Muscle of leg (tissue), 11 donors: ENCODE results near the gene RPH3AL. TPM values are rescaled to one million over a fixed set of nuclear protein-coding genes. Genes with fewer than 3 reads are reported as not detected.
"Not testable (repeated sequence)": the region's sequence is repeated elsewhere in the genome, so short reads cannot be mapped to it uniquely, and the experiment has no call there.

ENCODE experiments used
- DNase-seq: peaks from one replicate; pipeline ENCODE4 v3.0.0; 2013
- H3K27ac ChIP-seq: one replicate; pipeline ENCODE4 v1.5.1; 2013; ENCODE audit warnings: mild to moderate bottlenecking, low read length, control low read depth
- H3K27me3 ChIP-seq: one replicate; pipeline ENCODE4 v1.6.1; 2013; ENCODE audit warnings: low read length; ENCODE audit not compliant: control insufficient read depth, insufficient read depth
- H3K36me3 ChIP-seq: one replicate; pipeline ENCODE4 v1.6.1; 2013; ENCODE audit warnings: low read length; ENCODE audit not compliant: control insufficient read depth, insufficient read depth
- H3K4me1 ChIP-seq: one replicate; pipeline ENCODE4 v1.6.1; 2013; ENCODE audit warnings: low read length; ENCODE audit not compliant: control insufficient read depth, insufficient read depth
- H3K4me3 ChIP-seq: one replicate; pipeline ENCODE4 v1.5.1; 2013; ENCODE audit warnings: low read length, control low read depth
- H3K9me3 ChIP-seq: replicated peaks from 2 replicates; pipeline ENCODE4 v1.6.1; 2013; ENCODE audit warnings: low read depth, low read length; ENCODE audit not compliant: control insufficient read depth
- WGBS: methylation state at CpG from one replicate; pipeline ENCODE4 v1.1.5; 2013; ENCODE audit warnings: missing lambda C conversion rate; ENCODE audit not compliant: insufficient coverage; 5-methylcytosine and 5-hydroxymethylcytosine counted together
- polyA plus RNA-seq, 8 donors: library from polyadenylated mRNA; unstranded; fragments of 120-200 nt; gene quantifications; one replicate each; pipeline versions ENCODE4 v1.2.1 to v1.2.3, GENCODE V29; 2013; ENCODE audit warnings: inconsistent platforms in 1 of 8, low replicate concordance in 1 of 8; ENCODE audit not compliant: insufficient read length in 8 of 8, insufficient read depth in 1 of 8
- total RNA-seq: library from RNA; stranded (reverse); fragments of 120-200 nt; gene quantifications from one replicate; pipeline ENCODE4 v1.2.4, GENCODE V29; 2013

Gene RPH3AL
- total and polyA plus RNA-seq, 9 donors: 3.0 to 6.1 (median 4.8) TPM

DNA sequence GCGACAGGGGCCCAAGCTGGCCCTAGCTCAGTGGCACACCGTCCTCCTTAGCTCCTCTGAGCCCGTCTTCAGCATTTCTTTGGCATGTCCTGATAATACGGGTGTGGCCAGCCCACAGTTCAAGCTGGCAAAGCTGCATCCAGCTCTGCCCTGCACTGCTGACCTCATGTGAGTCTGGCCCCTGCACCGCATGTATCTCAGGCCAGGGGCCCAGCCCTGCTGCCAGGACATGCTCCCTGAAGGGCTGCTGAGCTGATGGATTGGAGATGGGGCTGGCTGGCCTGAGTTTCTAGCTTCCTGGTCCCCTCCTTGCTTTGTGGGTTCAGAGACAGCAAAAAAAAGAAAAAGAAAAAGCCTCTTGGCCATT is 173.6 kb downstream of the RPH3AL start:
- Histone ChIP-seq H3K4me1 (peaks cover 34% of the 10 kb centered on the region), H3K27ac (no peak overlapping the region), H3K36me3 (no peaks in the 10 kb centered on the region), H3K4me3 (no peak overlapping the region), H3K9me3 (no peaks in the 10 kb centered on the region), H3K27me3 (peaks cover 53% of the 10 kb centered on the region)
- no peak for DNase-seq
- 78% methylated on average over 5 of the region's 5 CpGs for WGBS

DNA sequence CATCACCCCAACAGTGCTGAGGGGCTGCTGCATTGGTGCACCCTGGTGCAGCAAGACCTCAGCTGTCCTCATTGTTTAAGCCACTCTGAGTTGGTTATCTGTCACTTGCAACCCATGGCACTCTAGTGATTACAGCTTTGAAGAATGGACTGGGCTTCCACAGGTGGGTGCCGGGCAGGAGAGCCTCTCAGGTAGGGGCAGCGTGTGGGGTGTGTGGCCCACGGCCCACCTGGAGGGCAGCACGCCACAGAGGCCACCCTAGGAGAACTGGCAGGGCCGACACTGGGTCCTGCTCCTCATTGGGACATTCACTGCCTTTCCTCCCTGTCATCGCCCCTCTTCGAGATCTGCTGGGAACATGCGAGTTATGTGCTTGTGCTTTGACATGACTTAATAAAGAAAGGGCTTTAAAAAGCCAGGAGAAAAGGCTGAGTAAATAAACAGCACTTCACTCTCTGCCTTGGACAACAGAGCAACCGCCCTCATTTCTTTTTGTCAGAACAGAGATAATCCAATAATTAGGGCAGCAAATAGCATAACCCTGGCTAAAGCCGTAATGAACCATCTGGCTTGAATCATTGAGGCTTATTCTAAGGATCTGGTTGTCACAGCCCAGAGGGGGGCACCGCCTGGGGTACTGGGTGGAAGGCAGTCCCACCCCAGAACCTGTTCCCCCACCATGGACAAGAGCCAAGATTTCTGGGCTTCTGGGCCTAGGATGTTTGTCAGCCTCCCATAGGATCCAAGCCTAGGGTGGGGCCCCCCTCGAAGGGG is 174.1 kb downstream of the RPH3AL start:
- DNase-seq: no peak
- no peaks in the 10 kb centered on the region for H3K9me3 ChIP-seq
- H3K27ac ChIP-seq: no peak overlapping the region
- H3K4me1 ChIP-seq: peaks cover 34% of the 10 kb centered on the region
- H3K4me3 ChIP-seq: no peak overlapping the region
- peaks cover 47% of the 10 kb centered on the region for H3K27me3 ChIP-seq
- 61% methylated on average over 9 of the region's 12 CpGs for WGBS
- no peaks in the 10 kb centered on the region for H3K36me3 ChIP-seq

DNA sequence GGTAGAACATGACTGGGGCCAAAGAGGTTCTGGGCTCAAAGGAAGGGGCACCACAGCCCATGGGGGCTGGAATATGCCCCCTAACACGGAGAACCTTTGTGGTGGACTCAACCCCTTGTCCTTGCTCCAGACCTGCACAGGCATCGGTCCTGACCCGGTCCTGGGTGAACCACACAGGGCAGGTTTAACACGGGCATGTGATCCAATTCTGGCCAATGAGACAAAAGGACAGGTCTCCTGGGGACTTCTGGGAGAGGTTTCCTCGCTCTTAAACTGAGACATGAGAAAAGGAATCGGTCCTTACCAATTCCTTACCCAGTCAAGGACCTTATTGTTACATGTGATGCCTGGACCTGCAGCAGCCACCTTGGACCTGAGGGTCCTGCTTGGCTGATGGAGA is 174.8 kb downstream of the RPH3AL start:
- Histone ChIP-seq H3K27ac (no peak overlapping the region), H3K36me3 (no peaks in the 10 kb centered on the region), H3K9me3 (no peaks in the 10 kb centered on the region), H3K4me1 (peaks cover 34% of the 10 kb centered on the region), H3K27me3 (peaks cover 46% of the 10 kb centered on the region), H3K4me3 (no peak overlapping the region)
- no peak for DNase-seq
- WGBS: 80% methylated on average over 1 of the region's 6 CpGs

DNA sequence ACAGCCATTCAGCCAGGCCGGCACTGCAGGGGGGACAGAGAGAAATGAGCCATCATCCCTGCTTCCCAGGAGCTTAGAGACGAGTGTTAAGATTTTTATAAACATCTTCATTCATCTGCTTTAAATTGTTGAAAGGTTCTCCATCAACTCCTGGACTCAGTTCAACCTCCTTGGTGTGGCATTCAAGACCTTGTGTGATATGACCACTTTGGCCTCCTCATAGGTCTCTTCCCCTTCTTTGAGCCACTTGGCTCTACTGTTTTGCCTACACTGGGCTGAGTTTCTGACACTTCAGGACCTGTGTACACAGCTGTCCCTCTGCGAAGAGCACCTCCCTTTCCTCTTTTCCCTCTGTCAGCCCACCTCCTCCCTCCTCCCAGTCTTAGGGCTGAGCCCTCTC is 175.5 kb downstream of the RPH3AL start:
- Histone ChIP-seq H3K4me1 (peaks cover 29% of the 10 kb centered on the region), H3K9me3 (no peaks in the 10 kb centered on the region), H3K4me3 (no peak overlapping the region), H3K36me3 (no peaks in the 10 kb centered on the region), H3K27ac (no peak overlapping the region), H3K27me3 (peaks cover 40% of the 10 kb centered on the region)
- DNase-seq: no peak
- WGBS: 67% methylated on average over 1 of the region's 3 CpGs

DNA sequence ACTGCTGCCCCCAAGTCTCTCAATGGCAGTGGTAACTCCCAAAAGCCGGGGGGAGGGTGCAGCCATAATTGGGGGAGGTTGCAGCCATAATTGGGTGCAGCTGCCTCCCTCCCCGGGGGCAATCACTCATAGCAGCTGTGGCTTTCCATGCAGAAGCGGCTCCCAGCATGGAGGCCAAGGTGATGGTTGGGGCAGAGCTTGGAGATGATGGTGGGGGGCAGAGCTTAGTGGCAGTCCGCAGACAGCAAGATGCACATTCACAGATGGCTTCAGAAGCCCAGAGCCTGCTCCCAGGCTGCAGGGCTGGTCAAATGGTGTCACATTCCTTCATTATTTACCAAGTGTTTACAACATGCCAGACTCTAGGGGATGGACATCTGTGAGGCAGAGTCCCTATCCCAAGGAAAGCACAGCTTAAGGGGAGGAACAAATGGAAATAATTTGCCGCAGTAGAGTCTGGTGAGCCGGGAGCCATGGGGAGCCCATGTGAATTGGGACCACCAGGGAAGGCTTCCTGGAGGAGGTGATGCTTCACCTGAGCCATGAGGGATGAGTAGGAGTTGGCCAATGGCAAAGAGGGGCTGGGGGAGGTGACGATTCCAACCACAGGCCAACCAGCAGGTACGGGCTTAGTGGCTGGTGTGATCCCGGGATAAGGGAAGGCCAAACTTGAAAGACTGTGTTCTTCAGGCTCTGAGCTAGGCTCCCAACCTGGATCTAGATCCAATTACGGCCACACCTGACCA is 179.3 kb downstream of the RPH3AL start:
- Histone ChIP-seq H3K4me1 (peaks cover 7% of the 10 kb centered on the region), H3K36me3 (no peaks in the 10 kb centered on the region), H3K9me3 (no peaks in the 10 kb centered on the region), H3K4me3 (no peak overlapping the region), H3K27ac (no peak overlapping the region), H3K27me3 (peaks cover 15% of the 10 kb centered on the region)
- DNase-seq: peak; percentile 51
- 50% methylated on average over 7 of the region's 10 CpGs for WGBS

DNA sequence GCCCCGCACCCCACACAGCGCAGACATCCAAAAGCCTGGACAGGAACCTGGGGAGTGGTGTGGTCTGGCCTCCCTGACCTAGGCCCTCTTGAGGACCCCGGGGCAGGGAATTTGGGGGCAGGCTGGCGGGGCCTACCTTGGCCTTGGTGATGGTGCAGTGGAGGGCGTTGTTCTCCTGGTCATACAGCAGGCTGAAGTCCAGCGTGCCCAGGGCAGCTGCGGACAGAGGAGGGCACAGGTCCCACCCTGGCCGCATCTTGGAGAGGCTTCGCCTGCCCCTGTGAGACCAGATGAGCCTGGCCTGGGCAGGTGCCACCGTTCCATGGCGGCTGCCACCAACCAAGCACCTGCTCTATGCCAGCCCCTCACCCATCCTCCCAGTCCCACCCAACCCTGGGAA is 180.2 kb downstream of the RPH3AL start:
- H3K9me3 ChIP-seq: no peaks in the 10 kb centered on the region
- H3K4me3 ChIP-seq: no peak overlapping the region
- peaks cover 5% of the 10 kb centered on the region for H3K27me3 ChIP-seq
- H3K36me3 ChIP-seq: no peaks in the 10 kb centered on the region
- no peak overlapping the region for H3K27ac ChIP-seq
- H3K4me1 ChIP-seq: peaks cover 7% of the 10 kb centered on the region
- WGBS: 85% methylated on average over 9 of the region's 11 CpGs
- DNase-seq: no peak

DNA sequence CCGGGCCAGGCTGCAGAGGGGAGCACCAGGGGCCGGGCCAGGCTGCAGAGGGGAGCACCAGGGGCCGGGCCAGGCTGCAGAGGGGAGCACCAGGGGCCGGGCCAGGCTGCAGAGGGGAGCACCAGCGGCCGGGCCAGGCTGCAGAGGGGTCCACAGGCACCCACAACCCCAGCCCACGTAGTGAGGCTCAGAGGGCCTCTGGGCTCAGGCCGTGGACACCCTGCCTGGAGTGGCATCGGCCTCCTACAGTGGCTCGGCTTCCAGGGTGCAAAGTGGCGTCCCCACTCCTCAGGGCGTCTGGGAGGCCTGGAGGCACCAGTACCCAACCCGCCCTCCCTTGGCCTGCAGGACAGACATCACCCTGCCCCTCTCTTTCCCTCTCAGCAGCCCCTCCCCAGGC is 180.7 kb downstream of the RPH3AL start:
- H3K27me3 ChIP-seq: peaks cover 4% of the 10 kb centered on the region
- no peak for DNase-seq
- peaks cover 7% of the 10 kb centered on the region for H3K4me1 ChIP-seq
- 84% methylated on average over 10 of the region's 13 CpGs for WGBS
- H3K9me3 ChIP-seq: no peaks in the 10 kb centered on the region
- H3K4me3 ChIP-seq: no peak overlapping the region
- no peaks in the 10 kb centered on the region for H3K36me3 ChIP-seq
- H3K27ac ChIP-seq: no peak overlapping the region

DNA sequence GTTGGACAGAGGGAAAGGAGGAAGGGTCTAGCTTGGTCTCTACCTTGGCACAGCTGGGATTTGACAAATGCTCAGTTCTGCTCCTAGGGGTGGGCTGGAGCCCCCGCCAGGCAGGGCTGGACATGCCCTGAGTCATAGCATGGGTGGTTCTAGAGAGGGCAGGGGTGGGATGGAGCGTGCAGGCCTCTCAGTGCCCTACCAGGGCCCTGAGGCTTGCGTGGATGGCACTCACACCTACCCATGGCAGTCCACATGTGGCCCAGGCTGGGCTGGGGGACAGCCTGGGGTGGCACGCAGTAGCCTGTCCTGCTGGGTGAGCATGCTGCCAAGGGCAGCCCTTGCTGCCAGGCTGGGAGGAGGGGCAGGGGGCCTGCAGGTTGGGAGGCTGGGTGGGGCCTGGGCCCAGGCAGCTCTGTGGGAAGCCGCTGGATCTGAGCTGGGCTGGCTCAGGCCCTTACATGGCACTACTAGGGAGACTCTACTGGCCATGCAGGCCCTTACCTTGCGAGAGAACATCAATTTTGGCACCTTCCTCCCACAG is 182.4 kb downstream of the RPH3AL start:
- no peak for DNase-seq
- H3K36me3 ChIP-seq: no peaks in the 10 kb centered on the region
- 91% methylated on average over 4 of the region's 6 CpGs for WGBS

DNA sequence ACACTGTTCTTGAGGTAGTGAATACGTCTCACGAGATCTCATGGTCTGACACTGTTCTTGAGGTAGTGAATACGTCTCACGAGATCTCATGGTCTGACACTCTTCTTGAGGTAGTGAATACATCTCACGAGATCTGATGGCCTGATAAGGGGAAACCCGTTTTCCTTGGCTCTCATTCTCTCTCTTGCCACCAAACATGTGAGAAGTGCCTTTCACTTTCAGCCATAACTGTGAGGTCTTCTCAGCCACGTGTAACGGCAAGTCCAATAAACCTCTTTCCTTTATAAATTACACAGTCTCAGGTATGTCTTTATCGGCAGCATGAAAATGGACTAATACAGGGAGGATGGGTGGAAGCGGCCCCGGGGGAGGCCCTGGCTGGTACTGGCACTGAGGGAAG is 184.0 kb downstream of the RPH3AL start:
- H3K27me3 ChIP-seq, H3K27ac ChIP-seq, H3K9me3 ChIP-seq, H3K4me3 ChIP-seq, DNase-seq, H3K36me3 ChIP-seq: not testable (repeated sequence)
- 100% methylated on average over 2 of the region's 11 CpGs for WGBS
- H3K4me1 ChIP-seq: peaks cover 17% of the 10 kb centered on the region

More for the DNA sequence above, 182.4 kb downstream of the RPH3AL start:
- Histone ChIP-seq H3K9me3 (no peaks in the 10 kb centered on the region), H3K4me3 (no peak overlapping the region), H3K4me1 (peaks cover 7% of the 10 kb centered on the region), H3K27ac (no peak overlapping the region), H3K27me3 (peaks cover 2% of the 10 kb centered on the region)

DNA sequence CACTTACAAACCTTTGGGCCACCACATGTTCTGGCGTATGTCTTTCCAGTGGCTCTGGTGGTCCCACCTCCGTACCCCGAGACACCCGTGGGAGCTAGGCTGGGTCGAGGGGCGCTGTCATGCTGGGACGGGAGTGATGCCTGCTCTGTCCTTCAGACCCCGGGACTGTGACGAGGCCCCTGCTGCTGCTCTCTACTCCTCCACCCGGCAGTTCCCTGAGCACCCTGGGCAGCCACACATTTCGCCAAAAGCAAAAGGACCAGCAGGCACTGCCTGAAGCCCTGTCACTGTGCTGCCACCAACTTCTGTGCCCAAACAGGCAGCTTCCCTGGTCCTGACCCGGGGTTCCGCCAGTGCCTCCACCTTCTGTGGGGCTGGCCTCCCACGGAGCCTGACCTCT is 186.7 kb downstream of the RPH3AL start:
- no peak for DNase-seq
- peaks cover 10% of the 10 kb centered on the region for H3K4me1 ChIP-seq
- 87% methylated on average over 13 of the region's 14 CpGs for WGBS
- no peaks in the 10 kb centered on the region for H3K27me3 ChIP-seq
- no peaks in the 10 kb centered on the region for H3K9me3 ChIP-seq
- no peaks in the 10 kb centered on the region for H3K36me3 ChIP-seq
- H3K27ac ChIP-seq: no peak overlapping the region
- H3K4me3 ChIP-seq: no peak overlapping the region
